Measurements from ENCODE around the gene ESAM. TPM values are rescaled to one million over a fixed set of nuclear protein-coding genes. Genes with fewer than 3 reads are reported as not detected.
A peak's percentile ranks its signal among the peaks of the same experiment; 100 is the strongest.

The ESAM gene
- total RNA-seq, 1 donor from 2014 or later: 0.96 TPM

DNA sequence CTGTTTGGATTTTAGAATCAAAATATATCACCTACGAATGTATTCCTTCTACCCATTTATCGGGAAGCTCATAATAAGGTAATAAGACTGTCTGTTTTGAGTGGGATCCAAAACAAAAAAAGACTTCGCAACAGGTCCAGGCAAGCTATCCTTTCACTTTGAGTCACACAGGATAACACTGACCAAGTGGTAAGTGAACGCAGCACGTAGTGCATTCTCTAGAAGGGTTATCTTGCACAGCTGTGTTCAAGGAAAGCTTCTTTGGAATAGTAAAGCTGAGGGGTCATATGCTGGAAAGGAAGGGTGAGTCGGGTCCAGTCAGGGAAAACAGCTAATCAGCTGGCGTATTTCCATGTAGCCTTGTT, 44.7 kb downstream of the ESAM start:
- no peaks in the 10 kb centered on the region for H3K36me3 Mint-ChIP-seq (ENCODE audit: low read depth)
- peaks cover 22% of the 10 kb centered on the region for H3K4me1 Mint-ChIP-seq
- no peaks in the 10 kb centered on the region for H3K9me3 Mint-ChIP-seq
- H3K4me3 Mint-ChIP-seq: peak overlapping the region; percentile 70
- DNase-seq (ENCODE audit: low read depth, low spot score): no peak
- TF ChIP-seq, protein P1, sequence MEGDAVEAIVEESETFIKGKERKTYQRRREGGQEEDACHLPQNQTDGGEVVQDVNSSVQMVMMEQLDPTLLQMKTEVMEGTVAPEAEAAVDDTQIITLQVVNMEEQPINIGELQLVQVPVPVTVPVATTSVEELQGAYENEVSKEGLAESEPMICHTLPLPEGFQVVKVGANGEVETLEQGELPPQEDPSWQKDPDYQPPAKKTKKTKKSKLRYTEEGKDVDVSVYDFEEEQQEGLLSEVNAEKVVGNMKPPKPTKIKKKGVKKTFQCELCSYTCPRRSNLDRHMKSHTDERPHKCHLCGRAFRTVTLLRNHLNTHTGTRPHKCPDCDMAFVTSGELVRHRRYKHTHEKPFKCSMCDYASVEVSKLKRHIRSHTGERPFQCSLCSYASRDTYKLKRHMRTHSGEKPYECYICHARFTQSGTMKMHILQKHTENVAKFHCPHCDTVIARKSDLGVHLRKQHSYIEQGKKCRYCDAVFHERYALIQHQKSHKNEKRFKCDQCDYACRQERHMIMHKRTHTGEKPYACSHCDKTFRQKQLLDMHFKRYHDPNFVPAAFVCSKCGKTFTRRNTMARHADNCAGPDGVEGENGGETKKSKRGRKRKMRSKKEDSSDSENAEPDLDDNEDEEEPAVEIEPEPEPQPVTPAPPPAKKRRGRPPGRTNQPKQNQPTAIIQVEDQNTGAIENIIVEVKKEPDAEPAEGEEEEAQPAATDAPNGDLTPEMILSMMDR (conservative IDR thresholded peaks at IDR 0.05): no peak
- no peak overlapping the region for H3K27ac Mint-ChIP-seq (ENCODE audit: unreplicated experiment)
- H3K27me3 Mint-ChIP-seq (ENCODE audit: low read depth): peaks cover 76% of the 10 kb centered on the region

DNA sequence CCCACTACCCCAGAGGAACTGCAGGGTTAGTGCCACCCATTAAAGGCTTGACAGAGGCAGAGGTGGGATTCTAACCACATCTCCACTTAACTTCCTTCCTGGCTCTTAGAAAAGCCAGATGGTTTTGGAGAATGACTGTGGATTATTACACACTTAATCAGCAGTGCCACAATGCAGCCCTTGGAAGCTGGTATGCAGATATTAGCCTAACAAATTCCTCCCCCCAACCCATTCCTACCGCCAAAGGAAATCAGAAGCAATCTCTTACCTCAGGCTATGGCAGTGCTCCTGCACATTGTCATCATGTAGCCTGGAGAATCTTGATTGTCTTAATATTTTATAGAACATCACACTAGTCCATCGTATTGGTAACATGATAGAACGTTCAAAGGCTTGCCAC, 45.5 kb downstream of the ESAM start:
- no peaks in the 10 kb centered on the region for H3K36me3 Mint-ChIP-seq (ENCODE audit: low read depth)
- H3K4me1 Mint-ChIP-seq: peaks cover 14% of the 10 kb centered on the region
- no peaks in the 10 kb centered on the region for H3K9me3 Mint-ChIP-seq
- TF ChIP-seq, protein P1 (conservative IDR thresholded peaks at IDR 0.05): no peak
- H3K27ac Mint-ChIP-seq (ENCODE audit: unreplicated experiment): no peak overlapping the region
- no peak for DNase-seq (ENCODE audit: low read depth, low spot score)
- H3K27me3 Mint-ChIP-seq (ENCODE audit: low read depth): peaks cover 69% of the 10 kb centered on the region
- H3K4me3 Mint-ChIP-seq: no peak overlapping the region

DNA sequence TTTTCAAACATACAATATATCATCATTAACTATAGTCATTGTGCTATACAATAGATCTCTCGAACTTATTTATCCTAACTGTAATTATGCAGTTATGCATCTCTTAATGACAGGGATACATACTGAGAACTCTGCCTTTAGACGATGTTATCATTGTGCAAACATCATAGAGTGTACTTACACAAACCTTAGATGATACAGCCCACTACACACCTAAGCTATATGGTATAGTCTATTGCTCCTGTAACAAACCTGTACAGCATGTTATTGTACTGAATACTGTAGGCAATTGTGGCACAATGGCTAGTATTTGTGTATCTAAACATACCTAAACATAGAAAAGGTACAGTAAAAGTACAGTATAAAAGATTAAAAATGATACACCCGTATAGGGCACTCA, 49.7 kb downstream of the ESAM start:
- DNase-seq (ENCODE audit: low read depth, low spot score): no peak
- Mint-ChIP-seq H3K9me3 (peaks cover 3% of the 10 kb centered on the region), H3K27me3 (ENCODE audit: low read depth) (peaks cover 27% of the 10 kb centered on the region), H3K27ac (ENCODE audit: unreplicated experiment) (no peak overlapping the region), H3K4me3 (no peak overlapping the region), H3K4me1 (no peaks in the 10 kb centered on the region), H3K36me3 (ENCODE audit: low read depth) (peaks cover 3% of the 10 kb centered on the region)
- TF ChIP-seq, protein P1 (conservative IDR thresholded peaks at IDR 0.05): no peak

DNA sequence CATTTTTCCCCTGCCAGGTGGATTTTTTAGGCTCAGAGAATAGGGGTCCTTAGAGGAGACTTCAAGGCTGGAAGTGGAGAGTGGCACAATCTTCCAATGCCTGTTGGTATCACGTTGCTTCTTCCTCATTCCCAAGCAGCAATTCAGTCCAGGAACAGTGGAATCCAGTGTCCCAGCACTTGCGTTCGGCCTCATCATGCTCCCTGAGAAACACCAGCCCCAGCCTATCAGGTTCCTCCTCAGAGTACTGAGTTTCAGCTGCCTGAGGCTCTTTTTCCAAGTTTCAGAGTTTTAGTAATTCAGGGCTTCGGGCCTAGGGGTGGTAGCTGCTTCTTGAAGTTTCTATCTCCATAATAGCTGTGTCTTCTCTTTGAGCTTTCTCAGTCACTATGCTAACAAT, 54.3 kb downstream of the ESAM start:
- Mint-ChIP-seq H3K4me1 (no peaks in the 10 kb centered on the region), H3K27me3 (ENCODE audit: low read depth) (no peaks in the 10 kb centered on the region), H3K4me3 (no peak overlapping the region), H3K27ac (ENCODE audit: unreplicated experiment) (no peak overlapping the region), H3K36me3 (ENCODE audit: low read depth) (peaks cover 3% of the 10 kb centered on the region), H3K9me3 (peaks cover 3% of the 10 kb centered on the region)
- TF ChIP-seq, protein P1 (conservative IDR thresholded peaks at IDR 0.05): no peak
- DNase-seq (ENCODE audit: low read depth, low spot score): no peak

Other genes with a start within 250 kb of the ESAM start
- gene OR8B12, start 218.6 kb downstream of the ESAM start, total RNA-seq: not detected in 2 replicates
- not detected in 2 replicates for gene OR8A1, start 192.3 kb downstream of the ESAM start, total RNA-seq
- gene PANX3, start 150.9 kb downstream of the ESAM start, total RNA-seq: not detected in 2 replicates
- 23.0 and 27.3 TPM in 2 replicates for gene TBRG1, start 139.4 kb downstream of the ESAM start, total RNA-seq
- gene SIAE, start 88.6 kb downstream of the ESAM start, total RNA-seq: 5.3 and 5.9 TPM in 2 replicates
- gene SPA17, start 88.4 kb downstream of the ESAM start, total RNA-seq: 18.2 and 19.1 TPM in 2 replicates
- 30.3 and 30.7 TPM in 2 replicates for gene NRGN, start 22.3 kb downstream of the ESAM start, total RNA-seq
- gene VSIG2, start 10.0 kb downstream of the ESAM start, total RNA-seq: not detected in 2 replicates
- 28.7 and 29.0 TPM in 2 replicates for gene MSANTD2, start 38.1 kb upstream of the ESAM start, total RNA-seq
- 17.8 and 19.7 TPM in 2 replicates for gene ROBO3, start 103.1 kb upstream of the ESAM start, total RNA-seq
- gene ROBO4, start 135.6 kb upstream of the ESAM start, total RNA-seq: 0.05 and 0.07 TPM in 2 replicates
- gene HEPN1, start 157.0 kb upstream of the ESAM start, total RNA-seq: not detected in 2 replicates
- gene HEPACAM, start 173.8 kb upstream of the ESAM start, total RNA-seq: 0.11 TPM in 1 of 2 replicates, not detected in the other
- 6.1 and 7.1 TPM in 2 replicates for gene CCDC15, start 191.9 kb upstream of the ESAM start, total RNA-seq

All from neural crest cell (in vitro differentiated cells).